WTC11 (cell line): ENCODE measurements around the gene STPG3. TPM values are rescaled to one million over a fixed set of nuclear protein-coding genes. Genes with fewer than 3 reads are reported as not detected.

Experiments used
- ATAC-seq: fragments of 200-7000 bp; cut with Tn5 transposase; 2 replicates; pipeline ENCODE4 v1.10.0; 2021; ENCODE audit warnings: mild to moderate bottlenecking, moderate library complexity
- CTCF ChIA-PET: fragments of 300-600 bp; sonication (Branson Sonifier 250); formaldehyde crosslinking; loops from one replicate; lab custom pipeline; 2021; ENCODE audit warnings: antibody characterized with exemption; lab: Charles Lee
- POLR2A ChIA-PET: fragments of 350-600 bp; sonication (Branson Sonifier 250); formaldehyde crosslinking; loops from one replicate; lab custom pipeline; 2021; ENCODE audit warnings: antibody characterized with exemption; lab: Charles Lee
- DNase-seq: peaks from one replicate; pipeline ENCODE4 v3.0.0; 2021; ENCODE audit warnings: low spot score
- H3K27ac Mint-ChIP-seq: 2 replicates; pipeline ENCODE4 v1.8.0; 2021; ENCODE audit warnings: mixed read lengths
- H3K27me3 Mint-ChIP-seq: 2 replicates; pipeline ENCODE4 v1.8.0; 2021; ENCODE audit warnings: low read depth, mild to moderate bottlenecking, moderate library complexity, mixed read lengths
- H3K36me3 Mint-ChIP-seq: 2 replicates; pipeline ENCODE4 v1.8.0; 2021; ENCODE audit warnings: mixed read lengths
- H3K4me1 Mint-ChIP-seq: 2 replicates; pipeline ENCODE4 v1.8.0; 2022; ENCODE audit warnings: mixed read lengths
- H3K4me3 Mint-ChIP-seq: 2 replicates; pipeline ENCODE4 v1.8.0; 2021; ENCODE audit warnings: mild to moderate bottlenecking, moderate library complexity, mixed read lengths
- H3K9me3 Mint-ChIP-seq: 2 replicates; pipeline ENCODE4 v1.8.0; 2021; ENCODE audit warnings: mixed read lengths
- ELF4 ChIP-seq: sonication (generic); formaldehyde crosslinking; IDR thresholded peaks from 2 replicates; pipeline ENCODE4 v1.8.1; 2022; ENCODE audit warnings: low read depth, mild to moderate bottlenecking, moderate library complexity, missing genetic modification reagents
- JUN ChIP-seq: sonication (generic); formaldehyde crosslinking; IDR thresholded peaks from 2 replicates; pipeline ENCODE4 v1.8.0; 2023; ENCODE audit warnings: mild to moderate bottlenecking, missing genetic modification reagents
- TCF7 ChIP-seq: sonication (generic); formaldehyde crosslinking; IDR thresholded peaks from 2 replicates; pipeline ENCODE4 v1.8.0; 2022; ENCODE audit warnings: mild to moderate bottlenecking, low read depth, missing genetic modification reagents, moderate library complexity
- ZNF121 ChIP-seq: sonication (generic); formaldehyde crosslinking; IDR thresholded peaks from 2 replicates; pipeline ENCODE4 v1.8.0; 2023; ENCODE audit warnings: missing genetic modification reagents
- ZNF423 ChIP-seq: fragments of 250-450 bp; sonication (Bioruptor Pico); IDR thresholded peaks from 2 replicates; pipeline ENCODE4 v2.1.2; 2022; ENCODE audit warnings: mild to moderate bottlenecking, moderate library complexity
- total RNA-seq: library from RNA; stranded (reverse); gene quantifications from 3 replicates; pipeline ENCODE4 v1.2.3, GENCODE V29; 2021
- TF ChIP-seq, protein P1 (sequence below): sonication (generic); formaldehyde crosslinking; IDR thresholded peaks from 2 replicates; pipeline ENCODE4 v1.8.1; 2023; ENCODE audit warnings: mild to moderate bottlenecking, moderate library complexity, missing genetic modification reagents
- TF ChIP-seq, protein P2 (sequence below): sonication (generic); formaldehyde crosslinking; IDR thresholded peaks from 2 replicates; pipeline ENCODE4 v1.8.1; 2023; ENCODE audit warnings: mild to moderate bottlenecking, missing genetic modification reagents, moderate library complexity
- TF ChIP-seq, protein P3 (sequence below): fragments of 250-450 bp; sonication (Bioruptor Pico); IDR thresholded peaks from 2 replicates; pipeline ENCODE4 v1.9.0; 2021; ENCODE audit warnings: mild to moderate bottlenecking
- TF ChIP-seq, protein P4 (sequence below): sonication (generic); formaldehyde crosslinking; IDR thresholded peaks from 2 replicates; pipeline ENCODE4 v1.8.1; 2023; ENCODE audit warnings: mild to moderate bottlenecking, missing genetic modification reagents, borderline replicate concordance

Gene STPG3
- total RNA-seq, 1 experiment from 2014 or later: 0.26 TPM

DNA sequence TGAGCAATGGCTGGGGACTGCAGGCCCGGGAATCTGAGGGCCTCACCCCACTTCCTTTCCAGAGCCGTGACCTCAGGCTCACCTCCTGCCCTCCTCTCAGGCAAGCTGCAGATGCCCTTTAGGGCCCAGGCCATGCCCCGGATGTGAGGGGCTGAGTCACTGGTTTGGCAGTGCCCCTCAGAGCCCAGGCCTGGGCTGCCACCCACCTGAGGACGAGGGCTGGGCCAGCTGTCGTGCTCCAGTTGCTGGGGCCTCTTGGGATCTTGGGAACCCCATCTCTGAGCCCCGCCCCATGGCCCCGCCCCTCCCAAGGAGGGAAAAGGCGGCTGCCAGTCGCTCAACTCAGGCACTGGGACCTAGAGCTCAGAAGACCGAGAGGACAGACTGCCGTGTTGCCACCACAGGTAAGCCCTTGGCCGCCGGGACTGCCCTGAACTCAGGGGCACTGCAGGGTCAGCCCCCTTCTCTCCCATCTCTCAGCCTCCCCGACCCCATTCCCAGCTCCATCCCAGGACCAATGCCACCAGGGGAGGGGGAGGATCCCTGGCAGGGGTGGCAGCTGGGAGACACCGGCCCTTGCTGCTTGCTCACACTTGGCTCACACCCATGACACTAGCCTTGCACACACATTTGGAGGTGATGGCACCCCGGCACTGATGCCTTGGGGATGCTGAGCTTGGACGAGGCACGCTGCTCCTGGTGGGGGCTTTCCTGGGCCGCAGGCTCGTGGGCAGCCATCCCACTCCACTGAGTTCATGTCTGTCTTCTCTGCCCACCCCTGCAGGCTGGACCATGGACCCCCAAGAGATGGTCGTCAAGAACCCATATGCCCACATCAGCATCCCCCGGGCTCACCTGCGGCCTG, 26.0 kb upstream of the STPG3 start, which contains the start of gene CYSRT1 (continued):
- TF ChIP-seq, protein P1, sequence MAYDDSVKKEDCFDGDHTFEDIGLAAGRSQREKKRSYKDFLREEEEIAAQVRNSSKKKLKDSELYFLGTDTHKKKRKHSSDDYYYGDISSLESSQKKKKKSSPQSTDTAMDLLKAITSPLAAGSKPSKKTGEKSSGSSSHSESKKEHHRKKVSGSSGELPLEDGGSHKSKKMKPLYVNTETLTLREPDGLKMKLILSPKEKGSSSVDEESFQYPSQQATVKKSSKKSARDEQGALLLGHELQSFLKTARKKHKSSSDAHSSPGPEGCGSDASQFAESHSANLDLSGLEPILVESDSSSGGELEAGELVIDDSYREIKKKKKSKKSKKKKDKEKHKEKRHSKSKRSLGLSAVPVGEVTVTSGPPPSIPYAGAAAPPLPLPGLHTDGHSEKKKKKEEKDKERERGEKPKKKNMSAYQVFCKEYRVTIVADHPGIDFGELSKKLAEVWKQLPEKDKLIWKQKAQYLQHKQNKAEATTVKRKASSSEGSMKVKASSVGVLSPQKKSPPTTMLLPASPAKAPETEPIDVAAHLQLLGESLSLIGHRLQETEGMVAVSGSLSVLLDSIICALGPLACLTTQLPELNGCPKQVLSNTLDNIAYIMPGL (CRISPR knock-in tag): no peak
- TF ChIP-seq ZNF121 (no peak), ELF4 (no peak), JUN (CRISPR knock-in tag) (no peak)
- TF ChIP-seq, protein P2, sequence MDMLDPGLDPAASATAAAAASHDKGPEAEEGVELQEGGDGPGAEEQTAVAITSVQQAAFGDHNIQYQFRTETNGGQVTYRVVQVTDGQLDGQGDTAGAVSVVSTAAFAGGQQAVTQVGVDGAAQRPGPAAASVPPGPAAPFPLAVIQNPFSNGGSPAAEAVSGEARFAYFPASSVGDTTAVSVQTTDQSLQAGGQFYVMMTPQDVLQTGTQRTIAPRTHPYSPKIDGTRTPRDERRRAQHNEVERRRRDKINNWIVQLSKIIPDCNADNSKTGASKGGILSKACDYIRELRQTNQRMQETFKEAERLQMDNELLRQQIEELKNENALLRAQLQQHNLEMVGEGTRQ (CRISPR knock-in tag): no peak
- TF ChIP-seq, protein P3, sequence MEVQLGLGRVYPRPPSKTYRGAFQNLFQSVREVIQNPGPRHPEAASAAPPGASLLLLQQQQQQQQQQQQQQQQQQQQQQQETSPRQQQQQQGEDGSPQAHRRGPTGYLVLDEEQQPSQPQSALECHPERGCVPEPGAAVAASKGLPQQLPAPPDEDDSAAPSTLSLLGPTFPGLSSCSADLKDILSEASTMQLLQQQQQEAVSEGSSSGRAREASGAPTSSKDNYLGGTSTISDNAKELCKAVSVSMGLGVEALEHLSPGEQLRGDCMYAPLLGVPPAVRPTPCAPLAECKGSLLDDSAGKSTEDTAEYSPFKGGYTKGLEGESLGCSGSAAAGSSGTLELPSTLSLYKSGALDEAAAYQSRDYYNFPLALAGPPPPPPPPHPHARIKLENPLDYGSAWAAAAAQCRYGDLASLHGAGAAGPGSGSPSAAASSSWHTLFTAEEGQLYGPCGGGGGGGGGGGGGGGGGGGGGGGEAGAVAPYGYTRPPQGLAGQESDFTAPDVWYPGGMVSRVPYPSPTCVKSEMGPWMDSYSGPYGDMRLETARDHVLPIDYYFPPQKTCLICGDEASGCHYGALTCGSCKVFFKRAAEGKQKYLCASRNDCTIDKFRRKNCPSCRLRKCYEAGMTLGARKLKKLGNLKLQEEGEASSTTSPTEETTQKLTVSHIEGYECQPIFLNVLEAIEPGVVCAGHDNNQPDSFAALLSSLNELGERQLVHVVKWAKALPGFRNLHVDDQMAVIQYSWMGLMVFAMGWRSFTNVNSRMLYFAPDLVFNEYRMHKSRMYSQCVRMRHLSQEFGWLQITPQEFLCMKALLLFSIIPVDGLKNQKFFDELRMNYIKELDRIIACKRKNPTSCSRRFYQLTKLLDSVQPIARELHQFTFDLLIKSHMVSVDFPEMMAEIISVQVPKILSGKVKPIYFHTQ (CRISPR knock-in tag): no peak

DNA sequence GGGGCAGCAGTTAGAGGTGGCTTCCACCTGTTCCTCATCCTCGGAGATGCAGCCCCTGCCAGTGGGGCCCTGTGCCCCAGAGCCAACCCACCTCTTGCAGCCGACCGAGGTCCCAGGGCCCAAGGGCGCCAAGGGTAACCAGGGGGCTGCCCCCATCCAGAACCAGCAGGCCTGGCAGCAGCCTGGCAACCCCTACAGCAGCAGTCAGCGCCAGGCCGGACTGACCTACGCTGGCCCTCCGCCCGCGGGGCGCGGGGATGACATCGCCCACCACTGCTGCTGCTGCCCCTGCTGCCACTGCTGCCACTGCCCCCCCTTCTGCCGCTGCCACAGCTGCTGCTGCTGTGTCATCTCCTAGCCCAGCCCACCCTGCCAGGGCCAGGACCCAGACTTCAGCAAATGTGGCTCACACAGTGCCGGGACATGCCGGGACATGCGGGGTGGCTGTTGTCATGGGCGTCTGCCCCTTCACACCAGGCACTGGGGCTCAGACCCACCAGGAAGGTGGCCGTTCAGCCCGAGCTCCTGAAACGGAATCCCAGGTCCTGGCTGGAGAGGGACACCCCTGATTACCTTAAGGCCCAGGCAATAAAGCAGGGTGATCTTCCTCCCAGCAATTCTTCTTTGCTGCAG, 25.3 kb upstream of the STPG3 start:
- Mint-ChIP-seq H3K36me3 (no peaks in the 10 kb centered on the region), H3K9me3 (no peaks in the 10 kb centered on the region), H3K4me3 (peak overlapping the region; percentile 35), H3K27ac (no peak overlapping the region), H3K4me1 (peaks cover 3% of the 10 kb centered on the region), H3K27me3 (no peaks in the 10 kb centered on the region)
- DNase-seq: no peak
- TF ChIP-seq, protein P2 (CRISPR knock-in tag): no peak
- TF ChIP-seq, protein P4, sequence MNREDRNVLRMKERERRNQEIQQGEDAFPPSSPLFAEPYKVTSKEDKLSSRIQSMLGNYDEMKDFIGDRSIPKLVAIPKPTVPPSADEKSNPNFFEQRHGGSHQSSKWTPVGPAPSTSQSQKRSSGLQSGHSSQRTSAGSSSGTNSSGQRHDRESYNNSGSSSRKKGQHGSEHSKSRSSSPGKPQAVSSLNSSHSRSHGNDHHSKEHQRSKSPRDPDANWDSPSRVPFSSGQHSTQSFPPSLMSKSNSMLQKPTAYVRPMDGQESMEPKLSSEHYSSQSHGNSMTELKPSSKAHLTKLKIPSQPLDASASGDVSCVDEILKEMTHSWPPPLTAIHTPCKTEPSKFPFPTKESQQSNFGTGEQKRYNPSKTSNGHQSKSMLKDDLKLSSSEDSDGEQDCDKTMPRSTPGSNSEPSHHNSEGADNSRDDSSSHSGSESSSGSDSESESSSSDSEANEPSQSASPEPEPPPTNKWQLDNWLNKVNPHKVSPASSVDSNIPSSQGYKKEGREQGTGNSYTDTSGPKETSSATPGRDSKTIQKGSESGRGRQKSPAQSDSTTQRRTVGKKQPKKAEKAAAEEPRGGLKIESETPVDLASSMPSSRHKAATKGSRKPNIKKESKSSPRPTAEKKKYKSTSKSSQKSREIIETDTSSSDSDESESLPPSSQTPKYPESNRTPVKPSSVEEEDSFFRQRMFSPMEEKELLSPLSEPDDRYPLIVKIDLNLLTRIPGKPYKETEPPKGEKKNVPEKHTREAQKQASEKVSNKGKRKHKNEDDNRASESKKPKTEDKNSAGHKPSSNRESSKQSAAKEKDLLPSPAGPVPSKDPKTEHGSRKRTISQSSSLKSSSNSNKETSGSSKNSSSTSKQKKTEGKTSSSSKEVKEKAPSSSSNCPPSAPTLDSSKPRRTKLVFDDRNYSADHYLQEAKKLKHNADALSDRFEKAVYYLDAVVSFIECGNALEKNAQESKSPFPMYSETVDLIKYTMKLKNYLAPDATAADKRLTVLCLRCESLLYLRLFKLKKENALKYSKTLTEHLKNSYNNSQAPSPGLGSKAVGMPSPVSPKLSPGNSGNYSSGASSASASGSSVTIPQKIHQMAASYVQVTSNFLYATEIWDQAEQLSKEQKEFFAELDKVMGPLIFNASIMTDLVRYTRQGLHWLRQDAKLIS (CRISPR knock-in tag): no peak
- TF ChIP-seq ZNF423 (CRISPR knock-in tag): no peak
- TF ChIP-seq TCF7: 0 out of 2 replicates have a peak, but pooled peaks have one; percentile 10
- ChIA-PET POLR2A (interaction anchor here (0.5 to 1.6 kb wide), 2 partner anchors 108 to 111 kb away, joined by 3 read pairs; no protein-coding TSS in a partner anchor), CTCF (interaction anchor here (1.2 to 8.9 kb wide), 9 partner anchors 10 to 216 kb away, joined by 3 to 143 read pairs (median 4); partner anchors contain the start of genes ANAPC2, NPDC1 and SSNA1)
- no peak for ATAC-seq
